GM06990 (cell line): ENCODE measurements around the gene PAQR7.
A peak's percentile ranks its signal among the peaks of the same experiment; 100 is the strongest.

Source experiments
- DNase-seq: peaks from one replicate; pipeline ENCODE4 v3.0.0-alpha.2; 2011; ENCODE audit not compliant: insufficient read length; ENCODE audit errors: extremely low read depth
- H3K27me3 ChIP-seq: replicated peaks from 2 replicates; pipeline ENCODE4 v1.6.0; 2011; ENCODE audit warnings: low read length; ENCODE audit not compliant: control insufficient read depth, insufficient read depth
- H3K36me3 ChIP-seq: 2 replicates; pipeline ENCODE4 v1.5.1; 2011; ENCODE audit warnings: low read length; ENCODE audit not compliant: control insufficient read depth, insufficient read depth
- H3K4me3 ChIP-seq: replicated peaks from 2 replicates; pipeline ENCODE4 v1.5.1; 2011; ENCODE audit warnings: low read depth, mild to moderate bottlenecking, control low read depth, low read length
- CTCF ChIP-seq: IDR thresholded peaks from 2 replicates; pipeline ENCODE4 v1.5.1; 2011; ENCODE audit warnings: low read length, control low read depth, mild to moderate bottlenecking, inconsistent platforms; ENCODE audit not compliant: insufficient read depth, poor library complexity, severe bottlenecking

Gene PAQR7

GRCh38 chr1:25816112-25816718 lies 59.3 kb downstream of the PAQR7 start:
- H3K27me3 ChIP-seq: no peaks in the 10 kb centered on the region
- no peak for TF ChIP-seq CTCF
- no peak overlapping the region for H3K4me3 ChIP-seq
- no peak for DNase-seq
- H3K36me3 ChIP-seq: no peaks in the 10 kb centered on the region

GRCh38 chr1:25815208-25816111 lies 60.0 kb downstream of the PAQR7 start:
- no peaks in the 10 kb centered on the region for H3K36me3 ChIP-seq
- no peaks in the 10 kb centered on the region for H3K27me3 ChIP-seq
- no peak for TF ChIP-seq CTCF
- no peak overlapping the region for H3K4me3 ChIP-seq
- DNase-seq: no peak

- no peak for DNase-seq
Measured at GRCh38 chr1:25814549-25815087, 60.9 kb downstream of the PAQR7 start.

GRCh38 chr1:25813734-25814471 lies 61.6 kb downstream of the PAQR7 start:
- no peak overlapping the region for H3K4me3 ChIP-seq
- H3K36me3 ChIP-seq: no peaks in the 10 kb centered on the region
- DNase-seq: no peak
- no peaks in the 10 kb centered on the region for H3K27me3 ChIP-seq
- peak; percentile 24 for TF ChIP-seq CTCF

More at GRCh38 chr1:25814549-25815087, 60.9 kb downstream of the PAQR7 start:
- Histone ChIP-seq H3K36me3 (no peaks in the 10 kb centered on the region), H3K27me3 (no peaks in the 10 kb centered on the region), H3K4me3 (no peak overlapping the region)
- TF ChIP-seq CTCF: no peak

- no peak for TF ChIP-seq CTCF
- Histone ChIP-seq H3K4me3 (no peak overlapping the region), H3K27me3 (no peaks in the 10 kb centered on the region), H3K36me3 (no peaks in the 10 kb centered on the region)
- DNase-seq: no peak
Measured at GRCh38 chr1:25813071-25813733, 62.3 kb downstream of the PAQR7 start.
